Skin of body (tissue), 2 donors: ENCODE data around the gene LY86. TPM values are rescaled to one million over a fixed set of nuclear protein-coding genes. Genes with fewer than 3 reads are reported as not detected.

ENCODE experiments used
- DNase-seq: peaks from one replicate; lab custom pipeline; 2025; lab: John Stamatoyannopoulos, UW
- total RNA-seq: library from RNA; depleted of rRNA; stranded (reverse); fragments of >200 nt; gene quantifications from one replicate; pipeline ENCODE4 v1.2.3, GENCODE V29; 2014

LY86 gene
- total RNA-seq, result 3.7 TPM

DNA sequence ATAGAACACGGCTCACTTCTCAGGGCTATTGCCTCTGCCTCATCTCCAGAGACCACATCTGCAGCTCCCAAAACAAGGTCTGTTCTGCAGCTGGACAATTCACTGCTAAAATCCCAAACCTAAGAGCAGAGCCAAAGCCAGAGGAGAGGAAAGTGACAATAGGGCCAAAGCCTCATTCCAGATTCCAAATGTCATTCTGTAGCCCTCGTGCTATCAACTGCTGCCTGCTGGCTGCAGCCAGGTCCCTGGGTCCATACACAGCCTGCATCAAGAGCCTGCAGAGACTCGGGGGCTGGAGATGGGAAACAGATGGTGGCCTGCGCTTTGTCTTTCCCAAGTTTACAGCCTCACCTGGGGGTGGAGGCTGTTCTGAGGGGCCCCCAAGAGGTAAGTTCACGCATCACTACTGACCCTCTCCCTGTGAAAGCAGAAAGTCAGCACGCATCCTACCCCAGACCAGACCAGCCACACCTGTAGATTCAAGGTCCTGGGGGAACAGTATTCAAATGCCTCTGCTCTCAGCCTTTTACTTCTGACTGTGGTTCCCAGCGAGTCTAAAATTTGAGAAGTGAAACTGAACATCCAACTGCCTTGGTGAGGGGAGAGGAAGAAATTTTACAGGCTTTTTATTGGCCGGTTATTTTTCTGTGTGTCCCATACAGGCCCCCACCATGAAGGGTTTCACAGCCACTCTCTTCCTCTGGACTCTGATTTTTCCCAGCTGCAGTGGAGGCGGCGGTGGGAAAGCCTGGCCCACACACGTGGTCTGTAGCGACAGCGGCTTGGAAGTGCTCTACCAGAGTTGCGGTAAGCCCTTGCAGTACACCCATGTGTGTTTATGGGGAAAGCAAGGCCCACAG is at the start of gene LY86:
TSS of gene LY86 (plus strand) at position 657 of the 860 bp plus-strand sequence. CDS start at position 672, 15 bp downstream.
- DNase-seq, result peak; percentile 90

DNA sequence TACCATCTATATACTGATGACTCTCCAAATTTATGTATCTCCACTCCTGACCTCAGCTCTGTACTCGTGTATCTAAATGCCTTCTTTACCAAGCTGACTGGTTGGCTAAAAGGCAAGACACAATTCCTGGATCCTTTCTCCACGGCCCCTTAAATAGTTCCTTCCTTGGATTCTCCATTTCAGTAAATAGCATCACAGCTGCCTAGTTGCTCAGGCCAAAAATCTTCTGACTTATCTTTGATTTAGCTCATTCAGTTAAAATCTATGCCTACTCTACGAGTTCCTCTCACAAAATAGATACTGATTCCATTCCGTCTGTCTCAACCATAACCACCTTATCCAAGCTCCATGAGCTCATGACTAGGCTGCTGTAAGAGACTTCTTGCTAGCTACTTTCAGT is 49.5 kb upstream of the LY86 start:
- no peak for DNase-seq

DNA sequence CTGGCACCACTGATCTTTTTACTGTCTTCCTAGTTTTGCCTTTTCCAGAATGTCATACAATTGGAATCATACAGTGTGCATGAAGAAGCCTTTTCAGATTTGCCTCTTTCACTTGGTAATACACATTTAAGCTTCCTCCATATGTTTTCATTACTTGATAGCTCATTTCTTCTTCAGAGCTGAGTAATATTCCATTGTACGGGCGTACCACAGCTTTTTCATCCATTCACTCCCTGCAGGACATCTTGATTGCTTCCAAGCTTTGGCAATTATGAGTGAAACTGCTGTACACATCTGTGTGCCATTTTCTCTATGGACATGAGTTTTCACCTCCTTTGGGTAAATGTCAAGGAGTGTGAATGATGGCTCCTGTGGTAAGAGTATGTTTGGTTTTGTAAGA is 46.2 kb upstream of the LY86 start:
- no peak for DNase-seq

DNA sequence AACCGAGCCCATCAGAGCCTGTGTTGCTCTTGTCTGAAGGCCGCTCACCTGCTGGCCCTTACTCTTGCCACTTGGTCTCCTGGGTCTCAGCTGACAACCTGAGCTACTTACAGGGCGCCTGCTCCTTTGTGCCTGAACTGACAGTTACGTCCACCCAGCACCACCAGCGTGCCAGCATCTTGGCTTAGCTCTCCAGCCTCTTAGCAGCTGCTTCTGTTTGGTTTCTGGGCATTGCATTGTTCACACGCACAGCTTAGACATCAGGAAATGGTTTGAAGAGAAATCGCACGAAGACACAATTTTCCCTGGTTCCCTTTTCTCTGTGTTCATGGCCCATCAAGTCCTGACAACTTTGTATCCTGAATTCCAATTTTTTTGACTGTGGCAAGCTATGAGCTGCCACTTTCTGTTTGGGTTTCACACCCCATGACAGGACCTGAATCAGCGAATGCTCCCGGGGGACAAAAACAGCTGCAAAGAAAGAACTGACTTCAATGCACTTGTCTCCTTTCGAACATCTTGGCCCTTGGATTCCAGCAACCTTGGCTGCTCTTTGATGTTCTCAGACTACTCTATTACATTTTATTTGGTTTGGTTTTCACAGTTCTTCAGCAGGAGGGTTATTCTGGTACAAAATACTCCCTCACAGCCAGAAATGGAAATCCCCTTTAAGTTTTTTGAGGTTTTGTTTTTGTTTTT is 45.2 kb upstream of the LY86 start:
- DNase-seq, result peak; percentile 32

DNA sequence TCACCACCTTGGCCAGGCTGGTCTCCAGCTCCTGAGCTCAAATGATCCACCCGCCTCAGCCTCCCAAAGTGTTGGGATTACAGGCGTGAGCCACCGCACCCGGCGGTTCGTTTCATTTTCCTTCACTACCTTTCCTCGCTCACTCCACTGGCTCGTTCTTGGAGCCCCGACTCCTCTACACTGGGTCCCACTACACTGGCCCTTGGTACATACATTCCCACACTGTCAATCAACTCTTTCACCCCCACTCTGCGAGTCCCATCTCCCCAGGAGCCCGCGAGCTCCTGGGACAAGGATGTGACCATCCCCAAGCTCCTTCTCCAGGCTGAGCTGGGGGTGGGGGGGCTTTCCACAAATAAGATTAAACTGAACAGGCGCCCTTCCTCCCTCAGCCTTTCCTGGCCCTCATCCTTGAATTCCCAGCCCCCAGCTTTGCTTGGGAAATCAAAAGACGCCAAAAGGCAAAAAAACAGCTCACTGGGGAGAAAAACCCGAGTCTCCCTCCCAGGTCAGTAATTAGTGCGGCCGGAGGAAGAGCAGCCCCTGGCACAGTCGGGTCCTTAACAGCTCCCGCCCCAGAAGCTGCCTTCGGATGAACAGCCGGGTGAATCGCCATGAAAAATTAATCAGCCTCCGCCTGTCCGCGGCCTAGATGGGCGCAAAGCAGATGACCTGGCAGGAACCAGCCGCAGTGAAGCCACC is 42.8 kb upstream of the LY86 start:
- no peak for DNase-seq

DNA sequence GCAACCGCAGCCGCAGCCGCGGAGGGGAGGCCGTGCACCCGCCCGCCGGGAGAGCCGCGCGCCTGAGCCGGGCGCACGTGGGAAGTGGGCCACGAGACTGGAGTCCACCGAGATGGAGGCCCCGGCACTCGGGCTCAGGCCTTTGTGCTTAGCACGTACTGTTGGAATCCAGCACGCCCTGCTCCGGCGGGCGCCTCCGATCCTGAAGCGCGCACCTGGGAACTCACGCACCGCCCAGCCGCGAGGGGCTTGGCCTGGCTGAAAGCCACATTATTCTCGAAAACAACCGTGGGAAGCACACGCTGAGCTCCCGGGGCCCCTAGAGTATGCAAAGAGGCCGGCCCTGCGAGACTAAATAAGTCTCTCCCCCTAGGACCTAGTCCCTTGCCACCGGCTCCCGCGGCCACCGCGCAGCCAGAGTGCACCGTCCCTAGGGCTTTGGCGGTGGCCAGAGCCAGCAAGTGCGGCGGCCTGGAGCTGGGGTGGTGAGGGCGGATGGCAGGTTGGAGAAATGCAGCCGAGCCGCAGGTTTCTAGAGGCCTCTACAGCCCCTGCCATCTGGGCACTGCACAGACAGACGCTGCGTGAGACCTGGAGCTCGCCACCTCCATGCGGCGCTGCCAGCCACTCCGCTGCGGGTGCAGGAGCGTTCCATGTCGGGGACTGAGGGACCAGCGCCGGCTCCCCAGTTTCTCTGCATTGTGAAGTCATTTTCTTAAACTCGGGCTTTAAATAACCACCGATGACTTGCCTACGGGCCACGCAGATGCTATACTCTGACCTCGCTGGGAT is 42.0 kb upstream of the LY86 start:
- DNase-seq, result no peak

DNA sequence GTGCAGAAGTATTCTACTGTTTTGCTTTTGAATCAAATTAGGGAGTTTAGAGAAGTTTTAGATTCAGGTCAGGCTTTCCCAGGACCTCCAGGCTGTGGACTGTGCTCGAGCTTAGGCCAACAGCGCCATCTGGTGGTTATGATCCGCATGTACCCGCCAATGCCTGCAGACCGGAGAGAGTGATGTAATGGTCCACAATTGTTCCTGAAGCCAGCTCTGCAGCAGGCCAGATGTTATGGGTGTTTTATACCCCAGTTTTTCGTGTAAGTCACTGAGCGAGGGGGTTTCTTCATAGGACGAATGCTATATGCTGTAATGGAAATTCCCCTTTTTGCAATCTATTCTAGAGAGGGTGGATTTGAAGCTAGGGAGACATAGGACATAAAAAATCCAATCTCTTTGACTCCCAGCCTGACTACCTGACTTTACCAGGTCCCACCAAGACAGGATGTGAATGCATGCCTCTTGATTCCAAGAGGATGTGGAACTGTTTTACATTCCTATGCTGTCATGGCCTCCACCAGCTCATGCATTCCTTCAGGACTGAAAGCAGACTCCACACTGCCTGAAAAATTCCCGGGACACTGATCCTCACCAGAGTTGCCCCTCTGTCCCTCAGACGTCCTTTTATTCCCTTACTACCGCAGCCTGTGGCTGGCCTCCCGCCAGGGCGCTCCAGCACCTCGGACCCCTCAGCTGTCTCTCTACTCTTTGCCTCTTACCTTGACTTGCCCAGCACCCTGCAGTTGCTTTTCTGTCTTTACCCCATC is 41.2 kb upstream of the LY86 start:
- DNase-seq, result peak; percentile 93

DNA sequence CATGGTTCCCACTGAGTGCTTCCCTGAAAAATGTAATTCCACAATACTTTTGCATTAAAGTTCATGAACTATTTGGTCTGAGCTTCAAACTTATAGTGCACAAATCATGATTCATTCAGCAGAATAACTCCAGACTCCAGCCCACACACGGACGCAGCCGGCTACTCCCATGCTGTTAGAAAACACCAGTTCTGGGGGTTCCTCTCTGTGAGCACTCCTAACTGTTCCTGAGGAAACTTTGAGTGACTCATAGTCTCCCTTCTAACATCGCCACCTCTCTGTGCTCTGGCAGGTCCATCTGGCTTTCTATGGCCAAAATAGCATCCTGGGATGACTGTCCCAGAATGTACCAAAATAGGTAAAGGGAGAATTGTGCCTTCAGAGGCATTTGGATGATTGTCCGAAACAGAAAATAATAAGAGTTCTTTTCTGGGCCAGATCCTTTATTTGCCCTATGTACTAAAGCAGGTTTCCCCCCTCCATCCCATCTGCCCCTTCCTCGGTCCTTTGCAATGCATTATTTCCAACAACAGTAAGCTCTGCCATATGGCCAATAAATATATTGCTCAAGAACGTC is 32.3 kb upstream of the LY86 start:
- DNase-seq, result no peak

DNA sequence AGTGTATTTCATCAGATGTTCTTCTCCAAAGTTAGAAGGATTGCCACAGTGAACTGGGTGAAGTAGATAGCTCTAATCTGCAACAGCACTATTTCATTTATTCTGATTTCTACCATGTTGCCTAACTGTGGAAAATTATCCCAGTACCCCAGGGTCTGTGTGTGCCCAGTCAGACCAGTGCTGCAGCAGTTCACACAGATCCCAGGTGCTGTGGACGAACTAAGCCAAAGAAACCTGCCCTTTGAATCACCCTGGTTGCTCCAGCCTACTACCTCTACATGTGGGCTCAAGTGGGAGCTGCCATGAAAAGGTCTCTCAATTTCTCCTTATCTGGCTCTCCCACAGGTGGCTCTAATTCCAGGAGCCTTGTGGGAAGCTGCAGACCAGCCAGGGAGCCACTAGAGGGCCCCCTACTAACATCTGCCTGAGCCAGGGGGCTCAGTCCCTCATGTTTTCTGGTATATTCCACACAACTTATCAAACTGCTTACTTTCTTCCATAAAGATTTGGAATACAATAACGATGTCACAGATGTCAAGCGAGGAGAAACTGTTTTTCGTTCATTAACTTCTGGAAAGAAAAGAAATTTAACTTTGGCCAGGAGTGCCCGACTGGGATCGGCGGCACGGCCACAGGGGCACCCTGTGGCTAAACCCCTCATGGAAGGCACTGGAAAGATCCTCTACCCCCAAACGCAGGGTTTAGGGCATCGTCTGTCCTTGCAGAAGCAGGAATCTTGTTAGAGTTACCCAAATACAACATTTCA is 31.6 kb upstream of the LY86 start:
- DNase-seq, result peak; percentile 29

DNA sequence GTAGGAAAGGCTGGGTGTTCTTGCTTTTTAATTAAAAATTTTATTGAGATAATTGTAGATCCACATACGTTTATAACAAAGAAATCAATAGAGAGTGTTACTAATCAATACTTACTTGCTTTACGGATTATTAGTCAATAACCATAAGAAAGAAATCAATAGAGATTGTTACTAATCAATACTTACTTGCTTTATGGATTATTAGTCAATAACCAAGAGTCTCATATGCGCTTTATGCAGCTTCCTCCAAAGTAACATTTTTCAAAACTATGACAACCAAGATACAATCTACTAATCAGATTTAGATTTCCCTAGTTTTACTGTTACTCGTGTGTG is 31.0 kb upstream of the LY86 start:
- no peak for DNase-seq

DNA sequence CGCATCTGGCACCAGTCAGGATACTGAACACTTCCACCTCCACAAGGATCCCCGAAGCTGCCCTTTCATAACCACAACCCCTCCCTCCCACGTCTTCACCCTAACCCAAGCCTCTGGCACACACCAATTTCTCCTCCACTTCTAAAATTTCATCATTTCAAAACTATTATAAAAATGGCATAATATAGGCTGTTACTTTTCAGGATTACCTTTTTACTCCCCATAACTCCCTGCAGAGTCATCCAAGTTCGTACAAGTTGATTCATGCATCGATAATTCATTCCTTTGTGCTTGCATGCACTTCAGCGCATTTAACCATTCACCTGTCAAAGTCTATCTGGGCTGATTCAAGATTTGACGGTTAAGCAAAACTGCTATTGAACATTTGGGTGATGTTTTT is 30.6 kb upstream of the LY86 start:
- DNase-seq, result no peak

DNA sequence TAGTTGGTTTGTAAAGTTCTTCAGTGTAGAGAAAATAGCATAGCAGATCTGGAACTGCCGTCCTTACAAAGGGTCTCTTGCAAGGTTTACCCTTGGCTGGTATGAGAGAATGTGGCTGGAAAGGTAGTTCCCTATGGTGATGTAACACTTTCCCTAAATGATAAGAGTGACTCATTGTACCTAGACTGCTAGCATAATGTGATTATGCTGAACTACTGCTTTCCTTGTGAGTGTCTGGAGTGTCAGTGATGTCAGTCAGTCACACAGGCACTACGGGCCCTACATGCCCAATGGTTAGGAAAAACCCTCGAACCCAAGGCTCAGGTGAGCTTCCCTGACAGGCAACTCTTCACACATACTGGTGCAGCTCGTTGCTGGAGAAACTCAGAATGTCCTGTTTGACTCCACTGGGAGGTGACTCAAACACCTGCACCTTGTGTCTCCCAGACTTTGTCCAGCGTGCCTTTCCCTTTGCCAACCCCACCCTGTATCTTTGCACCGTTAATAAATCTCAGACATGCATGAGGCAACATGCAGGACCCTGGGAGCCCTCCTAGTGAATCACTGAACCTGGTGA is 28.4 kb upstream of the LY86 start:
- no peak for DNase-seq

DNA sequence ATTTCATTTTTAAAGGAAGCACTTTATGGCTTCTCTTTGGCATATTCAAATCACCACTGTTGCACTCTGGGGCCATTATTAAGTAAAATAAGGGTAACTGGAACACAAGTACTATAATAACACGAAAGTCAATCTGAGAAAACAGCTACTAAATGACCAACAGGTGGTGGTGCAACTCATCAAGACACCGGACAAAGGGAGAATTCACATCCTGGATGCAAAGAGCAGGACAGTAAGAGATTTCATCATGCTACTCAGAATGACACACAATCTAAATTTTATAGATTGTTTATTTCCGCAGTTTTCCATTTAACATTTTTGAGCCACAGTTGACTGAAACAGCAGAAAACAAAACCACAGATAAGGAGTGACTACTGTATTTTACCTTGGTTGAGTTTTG is 27.6 kb upstream of the LY86 start:
- DNase-seq, result no peak

DNA sequence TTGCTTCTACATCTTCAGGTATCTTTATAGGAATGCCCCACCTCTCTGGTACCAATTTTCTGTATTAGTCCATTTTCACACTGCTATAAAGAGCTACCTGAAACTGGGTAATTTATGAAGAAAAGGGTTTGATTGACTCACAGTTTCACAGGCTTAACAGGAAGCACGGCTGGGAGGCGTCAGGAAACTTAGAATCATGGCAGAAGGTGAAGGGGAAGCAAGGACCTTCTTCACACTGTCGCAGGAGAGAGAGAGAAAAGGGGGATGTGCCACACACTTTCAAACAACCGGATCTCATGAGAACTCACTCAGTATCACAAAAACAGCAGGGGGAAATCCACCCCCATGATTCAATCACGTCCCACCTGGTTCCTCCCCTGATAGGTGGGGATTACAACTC is 24.4 kb upstream of the LY86 start:
- no peak for DNase-seq

DNA sequence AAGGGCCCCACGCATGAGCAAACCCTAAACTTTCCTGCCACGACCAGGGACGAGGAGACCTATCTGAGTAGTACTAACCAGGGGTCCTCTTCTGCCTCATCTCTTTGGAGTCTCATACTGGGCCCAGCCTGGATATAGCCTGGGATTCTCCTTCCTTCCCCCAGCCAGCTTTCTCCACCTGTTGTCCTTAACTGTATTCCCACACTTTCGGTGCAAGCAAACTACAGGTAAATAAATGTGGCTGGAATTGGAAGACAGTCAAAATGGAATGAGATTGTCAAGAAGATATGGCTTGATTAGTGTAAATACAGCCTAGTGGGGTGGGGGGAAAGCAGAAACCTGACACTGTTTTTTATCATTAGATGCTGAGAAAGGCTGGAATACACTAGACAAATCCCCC is 23.5 kb upstream of the LY86 start:
- no peak for DNase-seq

DNA sequence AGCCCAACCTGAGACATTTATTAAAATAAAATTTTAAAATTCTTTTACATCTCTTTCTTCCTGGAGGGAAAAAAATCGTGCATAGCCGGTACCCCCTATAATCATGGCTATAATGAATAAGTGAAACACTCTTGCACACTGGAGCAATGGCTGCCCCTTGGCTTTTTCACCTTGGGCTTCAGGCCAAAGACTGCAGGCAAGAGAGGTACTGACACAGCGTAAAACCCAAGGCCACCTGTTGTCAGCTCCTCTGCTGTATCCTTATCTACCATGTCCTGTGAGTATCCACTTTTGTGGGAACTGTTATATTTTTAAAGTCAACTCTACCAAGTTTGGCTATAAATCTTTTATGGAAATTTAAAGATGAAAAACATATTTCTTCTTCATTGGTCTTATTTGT is 23.0 kb upstream of the LY86 start:
- no peak for DNase-seq

DNA sequence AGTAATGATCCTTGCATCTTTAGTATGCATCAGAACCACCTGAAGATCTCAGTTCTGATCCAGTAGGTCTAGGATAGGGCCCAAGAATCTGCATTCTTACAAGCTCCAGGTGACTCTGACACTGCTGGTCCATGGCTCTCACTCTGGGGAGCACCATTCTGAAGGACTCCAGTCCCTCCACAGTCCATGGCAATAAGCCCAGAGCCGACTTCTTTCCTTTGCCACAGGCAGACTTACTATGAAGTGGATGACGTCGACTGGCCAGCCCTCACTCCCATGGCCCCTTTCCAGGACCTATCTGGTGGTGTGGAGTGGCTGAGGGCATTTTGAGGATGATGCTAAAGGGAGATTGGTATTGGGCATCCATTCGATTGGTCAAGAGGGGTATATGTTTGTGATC is 21.8 kb upstream of the LY86 start:
- DNase-seq, result no peak

DNA sequence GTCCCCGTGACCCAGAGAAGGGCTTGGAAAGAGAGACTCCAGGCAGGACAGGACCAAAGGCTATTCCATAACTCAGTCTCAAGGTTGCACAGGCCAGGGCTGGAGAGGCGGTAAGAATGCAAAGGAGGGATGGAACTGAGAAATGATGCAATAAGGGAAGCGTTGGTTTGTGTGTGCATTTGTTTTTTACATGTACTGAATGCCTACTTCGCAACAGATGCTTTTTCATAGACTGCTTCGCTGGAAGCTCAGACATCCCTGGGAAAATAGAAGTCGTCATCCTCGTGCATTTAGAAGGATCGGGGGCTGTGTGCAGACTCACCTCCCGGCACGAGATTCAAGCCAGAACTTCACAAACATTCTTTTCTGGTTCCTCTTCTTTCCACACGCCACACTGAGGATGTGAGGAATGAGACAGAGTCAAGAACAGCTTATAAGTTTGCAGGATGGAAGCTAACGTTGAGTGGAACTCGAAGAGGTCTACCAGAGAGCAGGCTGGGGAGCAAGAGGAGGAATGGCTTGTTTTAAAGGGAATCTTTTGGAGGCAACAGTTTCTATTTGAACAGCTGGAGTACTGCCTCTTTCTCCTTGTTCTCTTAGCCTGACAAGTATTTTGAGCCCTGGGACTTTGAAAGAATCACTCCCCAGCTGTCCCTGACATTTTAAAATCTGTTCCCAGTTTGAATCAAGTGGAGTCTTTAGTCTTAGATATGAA is 19.3 kb upstream of the LY86 start:
- no peak for DNase-seq

DNA sequence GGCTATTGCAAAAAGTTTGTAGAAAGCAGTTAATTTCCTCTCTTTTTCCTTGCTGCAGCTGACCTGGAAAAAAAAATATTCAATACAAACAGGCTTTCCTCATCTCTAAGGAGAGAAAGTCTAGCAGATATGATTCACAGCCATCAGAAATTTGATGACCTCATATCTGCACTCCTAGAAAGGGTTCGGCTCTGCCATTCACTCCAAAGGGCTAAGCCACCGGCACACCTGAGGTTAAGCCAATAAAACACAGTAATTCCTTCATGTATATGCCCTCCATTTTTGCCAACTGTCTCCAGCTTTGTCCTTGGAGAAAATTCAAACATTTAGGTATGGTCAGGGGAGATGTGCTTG is 18.7 kb upstream of the LY86 start:
- DNase-seq, result no peak
